Naive B cell (primary cell): ENCODE measurements around the gene TBC1D24. TPM values are rescaled to one million over a fixed set of nuclear protein-coding genes. Genes with fewer than 3 reads are reported as not detected.

Source experiments
- ATAC-seq, 2 donors: fragments of 150-1000 bp; cut with Tn5 transposase; 2 replicates each; pipeline ENCODE4 v1.10.0; 2021; ENCODE audit warnings: low read depth in 2 of 2, mild to moderate bottlenecking in 2 of 2, moderate library complexity in 2 of 2
- DNase-seq: peaks from one replicate; pipeline ENCODE4 v3.0.0; 2022
- H3K27ac Mint-ChIP-seq, 6 donors: one replicate each; pipeline ENCODE4 v1.8.0; 2020 to 2022; ENCODE audit warnings: mild to moderate bottlenecking in 6 of 6, mixed read lengths in 6 of 6, moderate library complexity in 5 of 6, inconsistent platforms in 2 of 6
- H3K27me3 Mint-ChIP-seq, 3 donors: one replicate each; pipeline ENCODE4 v1.8.0; 2021 to 2022; ENCODE audit warnings: mixed read lengths in 3 of 3, mild to moderate bottlenecking in 1 of 3
- H3K36me3 Mint-ChIP-seq, 2 donors: one replicate each; pipeline ENCODE4 v1.8.0; 2020 to 2022; ENCODE audit warnings: mixed read lengths in 2 of 2, inconsistent platforms in 1 of 2, mild to moderate bottlenecking in 1 of 2
- H3K4me1 Mint-ChIP-seq, 3 donors: one replicate each; pipeline ENCODE4 v1.8.0; 2020 to 2022; ENCODE audit warnings: mixed read lengths in 3 of 3, inconsistent platforms in 1 of 3, mild to moderate bottlenecking in 1 of 3, moderate library complexity in 1 of 3
- H3K4me3 Mint-ChIP-seq, 8 donors: one replicate each; pipeline ENCODE4 v1.8.0; 2020 to 2022; ENCODE audit warnings: mild to moderate bottlenecking in 8 of 8, mixed read lengths in 8 of 8, moderate library complexity in 8 of 8, inconsistent platforms in 2 of 8
- H3K9me3 Mint-ChIP-seq, 7 donors: one replicate each; pipeline ENCODE4 v1.8.0; 2020 to 2022; ENCODE audit warnings: mixed read lengths in 7 of 7, mild to moderate bottlenecking in 5 of 7, inconsistent platforms in 2 of 7, moderate library complexity in 1 of 7
- polyA plus RNA-seq, 6 donors: library from polyadenylated mRNA; unstranded; fragments of 300-500 nt; fragmentation: Illumina TruSeq; gene quantifications; one replicate each; pipeline ENCODE4 v1.2.3, GENCODE V29; 2021; ENCODE audit warnings: low read depth in 6 of 6

The TBC1D24 gene
- polyA plus RNA-seq, 6 donors from 2014 or later = 0.22 to 3.3 (median 2.5) TPM

- no peak overlapping the region for H3K4me3 Mint-ChIP-seq
- H3K27ac Mint-ChIP-seq = peak overlapping the region in 1 of 6 donors; percentile 47
- DNase-seq = no peak
- no peaks in the 10 kb centered on the region for H3K9me3 Mint-ChIP-seq
- no peak for ATAC-seq
- H3K4me1 Mint-ChIP-seq = peaks cover 8 to 9% (median 8%) of the 10 kb centered on the region in 3 donors
- H3K36me3 Mint-ChIP-seq = peaks cover 0 to 7% of the 10 kb centered on the region in 2 donors
- no peaks in the 10 kb centered on the region for H3K27me3 Mint-ChIP-seq
Observed at GRCh38 chr16:2456551-2457153, 18.3 kb upstream of the TBC1D24 start.

- Mint-ChIP-seq H3K4me1 (peaks cover 8 to 9% (median 8%) of the 10 kb centered on the region in 3 donors), H3K4me3 (peak overlapping the region in 1 of 8 donors; percentile 47), H3K9me3 (no peaks in the 10 kb centered on the region), H3K27ac (no peak overlapping the region), H3K36me3 (peaks cover 0 to 7% of the 10 kb centered on the region in 2 donors), H3K27me3 (no peaks in the 10 kb centered on the region)
- DNase-seq (no peak), ATAC-seq (no peak)
Observed at GRCh38 chr16:2457267-2457666, 17.7 kb upstream of the TBC1D24 start.

GRCh38 chr16:2457946-2458345 is 17.0 kb upstream of the TBC1D24 start:
- Mint-ChIP-seq H3K27me3 (no peaks in the 10 kb centered on the region), H3K4me3 (peak overlapping the region in 3 of 8 donors; percentile 20 to 47 (median 47)), H3K9me3 (no peaks in the 10 kb centered on the region), H3K4me1 (peaks cover 8 to 9% (median 8%) of the 10 kb centered on the region in 3 donors), H3K27ac (no peak overlapping the region), H3K36me3 (peaks cover 0 to 7% of the 10 kb centered on the region in 2 donors)
- no peak for DNase-seq
- ATAC-seq = no peak

GRCh38 chr16:2458887-2459646 is 15.9 kb upstream of the TBC1D24 start:
- ATAC-seq (no peak), DNase-seq (no peak)
- Mint-ChIP-seq H3K27me3 (no peaks in the 10 kb centered on the region), H3K4me1 (peaks cover 8 to 9% (median 8%) of the 10 kb centered on the region in 3 donors), H3K36me3 (peaks cover 0 to 1% of the 10 kb centered on the region in 2 donors), H3K9me3 (no peaks in the 10 kb centered on the region), H3K27ac (peak overlapping the region in 3 of 6 donors; percentile 4 to 48 (median 6)), H3K4me3 (peak overlapping the region; percentile 74 to 94 (median 86))

- no peaks in the 10 kb centered on the region for H3K27me3 Mint-ChIP-seq
- no peaks in the 10 kb centered on the region for H3K9me3 Mint-ChIP-seq
- ATAC-seq = peak; percentile 99
- H3K27ac Mint-ChIP-seq = peak within 1 kb of the TSS in 5 of 6 donors; percentile 4 to 82 (median 24)
- H3K4me3 Mint-ChIP-seq = peak within 1 kb of the TSS; percentile 74 to 94 (median 86)
- DNase-seq = peak; percentile 95
- peaks cover 8 to 9% (median 8%) of the 10 kb centered on the region in 3 donors for H3K4me1 Mint-ChIP-seq
- H3K36me3 Mint-ChIP-seq = no peaks in the 10 kb centered on the region
Observed at GRCh38 chr16:2459647-2460390, 15.1 kb upstream of the TBC1D24 start, which contains the start of gene TEDC2. Gene TEDC2, plus strand, starts transcription at chr16:2460109. Its CDS starts 36 bp downstream, at chr16:2460145.

GRCh38 chr16:2460391-2460713 is 14.6 kb upstream of the TBC1D24 start:
- H3K4me3 Mint-ChIP-seq = peak overlapping the region in 1 of 8 donors; percentile 83

GRCh38 chr16:2460916-2461315 is 14.0 kb upstream of the TBC1D24 start:
- peak overlapping the region in 3 of 8 donors; percentile 31 to 57 (median 41) for H3K4me3 Mint-ChIP-seq
- H3K4me1 Mint-ChIP-seq = peaks cover 8 to 9% (median 8%) of the 10 kb centered on the region in 3 donors
- no peaks in the 10 kb centered on the region for H3K27me3 Mint-ChIP-seq

More at GRCh38 chr16:2460391-2460713, 14.6 kb upstream of the TBC1D24 start:
- Mint-ChIP-seq H3K27ac (no peak overlapping the region), H3K4me1 (peaks cover 8 to 9% (median 8%) of the 10 kb centered on the region in 3 donors), H3K36me3 (no peaks in the 10 kb centered on the region), H3K27me3 (no peaks in the 10 kb centered on the region), H3K9me3 (no peaks in the 10 kb centered on the region)
- DNase-seq = no peak
- ATAC-seq = no peak

GRCh38 chr16:2462031-2462866 is 12.7 kb upstream of the TBC1D24 start:
- Mint-ChIP-seq H3K27ac (no peak overlapping the region), H3K27me3 (no peaks in the 10 kb centered on the region), H3K9me3 (no peaks in the 10 kb centered on the region), H3K36me3 (no peaks in the 10 kb centered on the region), H3K4me1 (peaks cover 9 to 11% (median 10%) of the 10 kb centered on the region in 3 donors), H3K4me3 (peak overlapping the region in 1 of 8 donors; percentile 3)
- ATAC-seq = no peak
- DNase-seq = no peak

More at GRCh38 chr16:2460916-2461315, 14.0 kb upstream of the TBC1D24 start:
- ATAC-seq (no peak), DNase-seq (no peak)
- H3K27ac Mint-ChIP-seq = no peak overlapping the region
- H3K9me3 Mint-ChIP-seq = no peaks in the 10 kb centered on the region
- no peaks in the 10 kb centered on the region for H3K36me3 Mint-ChIP-seq

GRCh38 chr16:2464333-2464732 is 10.6 kb upstream of the TBC1D24 start:
- Mint-ChIP-seq H3K36me3 (no peaks in the 10 kb centered on the region), H3K27ac (no peak overlapping the region)

GRCh38 chr16:2465653-2466415 is 9.1 kb upstream of the TBC1D24 start:
- H3K9me3 Mint-ChIP-seq = no peaks in the 10 kb centered on the region
- DNase-seq (no peak), ATAC-seq (no peak)
- H3K4me3 Mint-ChIP-seq = peak overlapping the region in 5 of 8 donors; percentile 5 to 67 (median 40)
- no peaks in the 10 kb centered on the region for H3K36me3 Mint-ChIP-seq
- no peak overlapping the region for H3K27ac Mint-ChIP-seq
- H3K27me3 Mint-ChIP-seq = peaks cover 6 to 20% (median 20%) of the 10 kb centered on the region in 3 donors
- peaks cover 19 to 30% (median 19%) of the 10 kb centered on the region in 3 donors for H3K4me1 Mint-ChIP-seq

More at GRCh38 chr16:2464333-2464732, 10.6 kb upstream of the TBC1D24 start:
- Mint-ChIP-seq H3K9me3 (no peaks in the 10 kb centered on the region), H3K4me3 (peak overlapping the region in 1 of 8 donors; percentile 30), H3K4me1 (peaks cover 13 to 25% (median 17%) of the 10 kb centered on the region in 3 donors), H3K27me3 (peaks cover 0 to 8% (median 7%) of the 10 kb centered on the region in 3 donors)
- ATAC-seq (no peak), DNase-seq (no peak)

GRCh38 chr16:2466667-2467527 is 8.0 kb upstream of the TBC1D24 start:
- Mint-ChIP-seq H3K27me3 (peaks cover 6 to 20% (median 20%) of the 10 kb centered on the region in 3 donors), H3K9me3 (no peaks in the 10 kb centered on the region), H3K27ac (no peak overlapping the region), H3K4me3 (peak overlapping the region; percentile 15 to 82 (median 58)), H3K4me1 (peaks cover 19 to 30% (median 19%) of the 10 kb centered on the region in 3 donors), H3K36me3 (no peaks in the 10 kb centered on the region)
- ATAC-seq = no peak
- no peak for DNase-seq
